ENCODE measurements around the gene CGB5.

The CGB5 gene

DNA sequence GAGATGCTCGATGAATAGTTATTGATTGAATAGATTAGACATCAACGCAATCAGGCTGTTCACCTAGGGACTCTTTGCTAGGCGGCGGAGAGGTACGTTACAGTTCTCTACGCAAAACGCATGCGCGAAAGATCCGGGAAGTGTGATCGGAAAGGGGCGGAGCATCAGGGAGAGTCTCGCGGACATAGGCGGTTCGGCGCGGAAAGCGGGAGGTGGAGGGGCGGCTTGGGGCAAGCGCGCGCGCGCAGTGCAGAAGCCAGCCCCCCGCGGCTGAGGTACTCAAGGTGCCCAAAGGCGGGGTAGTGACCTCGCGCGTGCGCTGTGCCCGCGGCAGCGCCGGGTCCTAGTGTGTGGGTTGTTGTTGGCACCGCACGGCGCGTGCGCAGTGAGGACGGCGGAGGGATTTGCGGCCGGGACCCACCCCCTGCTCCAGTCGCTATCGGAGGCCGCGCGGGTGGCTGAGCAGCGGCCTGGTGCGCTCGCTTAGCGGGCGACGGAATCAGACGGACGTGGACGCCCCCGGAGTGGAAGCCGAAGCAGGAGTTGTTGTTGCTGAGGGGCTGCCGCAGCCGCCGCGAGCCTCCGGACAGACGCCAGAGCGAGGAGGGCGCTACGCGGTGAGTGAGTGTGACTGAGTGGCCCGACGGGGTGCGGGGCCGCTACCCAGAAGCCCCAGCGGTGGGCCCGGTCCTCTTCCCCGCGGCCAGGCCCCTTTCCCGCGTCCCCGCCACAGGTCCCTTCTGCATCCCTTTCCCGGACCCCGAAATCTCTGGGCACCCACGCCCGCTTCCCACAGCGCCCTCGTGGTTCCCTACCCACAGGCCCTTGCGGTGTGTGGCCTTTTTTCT is 41.6 kb downstream of the CGB5 start, which contains the start of gene SNRNP70:
Gene SNRNP70, plus strand, starts transcription at position 432 of the 848 bp plus-strand sequence. CDS start 964 bp downstream, outside the sequence.
- FAIRE-seq = peak; percentile 65
- DNase-seq (ENCODE audit: low spot score) = peak; percentile 96

DNA sequence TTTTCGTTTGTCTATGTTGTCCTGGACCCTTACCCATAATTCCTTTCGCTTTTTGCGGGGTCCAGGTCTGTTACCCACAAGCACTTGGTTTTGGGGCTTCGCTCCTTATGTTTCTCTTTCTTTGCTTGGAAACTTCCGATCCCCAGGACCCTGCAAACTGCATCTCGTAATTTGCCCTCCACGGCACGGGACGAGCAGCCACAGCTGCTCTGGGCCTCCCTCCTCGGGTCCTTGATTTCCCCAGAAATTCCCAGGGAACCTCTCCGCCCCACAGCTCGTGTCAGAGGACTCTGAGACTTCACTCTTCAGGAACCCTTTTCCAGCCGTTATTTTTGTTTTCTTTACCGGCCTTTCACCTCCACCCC is 42.2 kb downstream of the CGB5 start:
- DNase-seq (ENCODE audit: low spot score) (no peak), FAIRE-seq (no peak)

DNA sequence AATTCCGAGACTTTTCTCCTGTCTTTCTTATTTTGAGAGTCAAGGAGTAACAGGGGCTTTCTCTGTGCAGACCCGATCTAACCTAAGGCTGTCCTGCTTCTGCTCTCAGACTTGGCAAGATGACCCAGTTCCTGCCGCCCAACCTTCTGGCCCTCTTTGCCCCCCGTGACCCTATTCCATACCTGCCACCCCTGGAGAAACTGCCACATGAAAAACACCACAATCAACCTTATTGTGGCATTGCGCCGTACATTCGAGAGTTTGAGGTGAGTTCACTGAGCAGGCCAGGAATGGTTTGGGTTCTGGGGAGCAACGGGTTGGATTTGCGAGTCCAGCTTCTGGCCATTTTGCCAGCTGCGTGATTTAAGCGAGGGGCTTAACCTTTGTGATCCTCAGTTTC is 42.6 kb downstream of the CGB5 start:
- FAIRE-seq (no peak), DNase-seq (ENCODE audit: low spot score) (no peak)

DNA sequence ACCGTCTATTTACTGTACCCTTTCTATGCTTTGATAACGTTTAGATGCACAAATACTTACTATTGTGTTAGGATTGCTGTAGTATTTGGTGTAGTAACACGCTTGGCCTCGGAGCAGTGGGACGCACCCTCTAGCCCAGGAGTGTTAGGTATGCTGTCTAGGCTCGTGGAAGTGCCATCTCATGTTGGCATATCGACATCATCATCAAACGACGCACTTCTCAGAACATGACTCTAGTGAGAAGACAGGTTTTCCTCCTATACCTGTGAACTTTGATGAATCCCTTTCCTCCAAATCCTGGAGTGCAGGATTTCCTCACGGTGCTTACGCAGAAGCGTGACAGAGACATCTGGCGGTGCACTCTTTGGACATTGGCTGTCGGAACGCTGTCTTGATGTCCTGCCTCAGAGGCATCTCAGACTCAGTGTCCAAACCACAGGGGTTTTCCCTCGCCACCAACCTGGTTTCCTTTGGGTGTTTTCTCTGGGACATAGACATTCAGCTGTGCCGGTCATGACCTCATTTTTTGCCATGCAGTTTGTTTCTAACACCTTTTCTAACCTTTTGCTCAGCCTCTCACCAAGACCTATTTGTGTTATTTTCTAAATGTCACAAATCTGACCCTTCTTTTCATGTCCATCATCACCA is 47.9 kb downstream of the CGB5 start:
- DNase-seq (ENCODE audit: low spot score) (no peak), FAIRE-seq (no peak)

DNA sequence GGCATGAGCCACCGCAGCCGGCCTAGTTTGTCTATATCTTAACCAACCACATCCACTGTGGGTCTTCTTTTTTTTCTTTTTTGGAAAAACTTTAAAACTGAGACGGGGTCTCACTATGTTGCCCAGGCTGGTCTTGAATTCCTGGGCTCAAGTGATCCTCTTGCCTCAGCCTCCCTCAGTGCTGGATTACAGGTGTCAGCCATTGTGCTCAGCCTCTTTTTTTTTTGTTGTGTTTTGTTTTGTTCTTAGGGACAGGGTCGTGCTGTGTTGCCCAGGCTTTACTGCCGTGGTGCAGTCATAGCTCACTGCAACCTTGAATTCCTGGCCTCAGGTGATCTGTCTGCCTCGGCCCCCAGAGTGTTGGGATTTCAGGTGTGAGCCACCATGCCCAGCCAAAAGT is 49.0 kb downstream of the CGB5 start:
- DNase-seq (ENCODE audit: low spot score) (no peak), FAIRE-seq (no peak)
